ENCODE results near the gene TCF4.

- TF ChIP-seq, protein P1, sequence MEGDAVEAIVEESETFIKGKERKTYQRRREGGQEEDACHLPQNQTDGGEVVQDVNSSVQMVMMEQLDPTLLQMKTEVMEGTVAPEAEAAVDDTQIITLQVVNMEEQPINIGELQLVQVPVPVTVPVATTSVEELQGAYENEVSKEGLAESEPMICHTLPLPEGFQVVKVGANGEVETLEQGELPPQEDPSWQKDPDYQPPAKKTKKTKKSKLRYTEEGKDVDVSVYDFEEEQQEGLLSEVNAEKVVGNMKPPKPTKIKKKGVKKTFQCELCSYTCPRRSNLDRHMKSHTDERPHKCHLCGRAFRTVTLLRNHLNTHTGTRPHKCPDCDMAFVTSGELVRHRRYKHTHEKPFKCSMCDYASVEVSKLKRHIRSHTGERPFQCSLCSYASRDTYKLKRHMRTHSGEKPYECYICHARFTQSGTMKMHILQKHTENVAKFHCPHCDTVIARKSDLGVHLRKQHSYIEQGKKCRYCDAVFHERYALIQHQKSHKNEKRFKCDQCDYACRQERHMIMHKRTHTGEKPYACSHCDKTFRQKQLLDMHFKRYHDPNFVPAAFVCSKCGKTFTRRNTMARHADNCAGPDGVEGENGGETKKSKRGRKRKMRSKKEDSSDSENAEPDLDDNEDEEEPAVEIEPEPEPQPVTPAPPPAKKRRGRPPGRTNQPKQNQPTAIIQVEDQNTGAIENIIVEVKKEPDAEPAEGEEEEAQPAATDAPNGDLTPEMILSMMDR (IDR thresholded peaks at IDR 0.05), result no peak
- TF ChIP-seq EP300 (IDR thresholded peaks at IDR 0.05; ENCODE audit: low read depth) (no peak), POLR2A (IDR thresholded peaks at IDR 0.05) (no peak)
Measured at GRCh38 chr18:55370936-55371335, 217.1 kb downstream of the TCF4 start.
